ENCODE data around the gene NFKBIB.

- TF ChIP-seq TAF1 (IDR thresholded peaks at IDR 0.05; ENCODE audit: borderline replicate concordance, insufficient read depth, low read length) (no peak), REST (IDR thresholded peaks at IDR 0.05; ENCODE audit: insufficient read depth in 1 of 2, low read depth in 2 of 2, low read length in 2 of 2) (no peak), POLR2AphosphoS5 (IDR thresholded peaks at IDR 0.05; ENCODE audit: low read depth, low read length) (no peak), SIN3A (IDR thresholded peaks at IDR 0.05; ENCODE audit: borderline replicate concordance, insufficient read depth, low read length) (no peak), FOXP2 (optimal IDR thresholded peaks at IDR 0.05; ENCODE audit: borderline replicate concordance, extremely low read depth, extremely low read length, insufficient read depth) (no peak)
Observed at GRCh38 chr19:38939957-38940356, 40.2 kb downstream of the NFKBIB start.
